ENCODE results near the gene MAP2K6. TPM values are rescaled to one million over a fixed set of nuclear protein-coding genes. Genes with fewer than 3 reads are reported as not detected.

MAP2K6 gene
- polyA plus RNA-seq, 1 experiment, result 1.2 TPM

DNA sequence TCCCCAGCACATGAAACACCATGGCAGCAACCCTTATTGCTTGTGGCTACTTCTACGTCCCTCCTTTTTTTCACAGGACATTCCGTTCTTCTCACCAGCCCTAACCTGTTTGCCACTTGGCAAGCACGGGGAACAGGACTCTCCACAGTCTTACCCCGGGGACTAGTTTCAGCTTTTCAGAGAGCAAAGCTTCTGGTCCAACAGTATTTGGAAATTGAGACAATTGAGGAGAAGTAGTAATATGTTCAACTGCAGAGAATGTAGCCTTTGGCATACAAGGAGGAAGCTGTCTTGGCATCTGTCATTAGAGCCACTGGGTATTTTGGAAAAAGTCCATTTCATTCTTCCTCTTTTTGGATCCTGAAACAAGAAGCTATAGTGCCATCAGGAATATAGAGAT lies 65.7 kb downstream of the MAP2K6 start:
- no peak overlapping the region for H3K4me3 ChIP-seq (ENCODE audit: low read depth, low read length)
- TF ChIP-seq, protein P1, sequence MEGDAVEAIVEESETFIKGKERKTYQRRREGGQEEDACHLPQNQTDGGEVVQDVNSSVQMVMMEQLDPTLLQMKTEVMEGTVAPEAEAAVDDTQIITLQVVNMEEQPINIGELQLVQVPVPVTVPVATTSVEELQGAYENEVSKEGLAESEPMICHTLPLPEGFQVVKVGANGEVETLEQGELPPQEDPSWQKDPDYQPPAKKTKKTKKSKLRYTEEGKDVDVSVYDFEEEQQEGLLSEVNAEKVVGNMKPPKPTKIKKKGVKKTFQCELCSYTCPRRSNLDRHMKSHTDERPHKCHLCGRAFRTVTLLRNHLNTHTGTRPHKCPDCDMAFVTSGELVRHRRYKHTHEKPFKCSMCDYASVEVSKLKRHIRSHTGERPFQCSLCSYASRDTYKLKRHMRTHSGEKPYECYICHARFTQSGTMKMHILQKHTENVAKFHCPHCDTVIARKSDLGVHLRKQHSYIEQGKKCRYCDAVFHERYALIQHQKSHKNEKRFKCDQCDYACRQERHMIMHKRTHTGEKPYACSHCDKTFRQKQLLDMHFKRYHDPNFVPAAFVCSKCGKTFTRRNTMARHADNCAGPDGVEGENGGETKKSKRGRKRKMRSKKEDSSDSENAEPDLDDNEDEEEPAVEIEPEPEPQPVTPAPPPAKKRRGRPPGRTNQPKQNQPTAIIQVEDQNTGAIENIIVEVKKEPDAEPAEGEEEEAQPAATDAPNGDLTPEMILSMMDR (IDR thresholded peaks at IDR 0.05; ENCODE audit: insufficient read depth, low read depth, low read length), result no peak
- ChIA-PET CTCF (no interaction called here), POLR2A (no interaction called here)
- no peaks in the 10 kb centered on the region for H3K27me3 ChIP-seq (ENCODE audit: control insufficient read depth, insufficient read depth, low read length)
- no peak for DNase-seq (ENCODE audit: low read depth)
- H3K36me3 ChIP-seq (ENCODE audit: control insufficient read depth, insufficient read depth, low read length), result no peaks in the 10 kb centered on the region

DNA sequence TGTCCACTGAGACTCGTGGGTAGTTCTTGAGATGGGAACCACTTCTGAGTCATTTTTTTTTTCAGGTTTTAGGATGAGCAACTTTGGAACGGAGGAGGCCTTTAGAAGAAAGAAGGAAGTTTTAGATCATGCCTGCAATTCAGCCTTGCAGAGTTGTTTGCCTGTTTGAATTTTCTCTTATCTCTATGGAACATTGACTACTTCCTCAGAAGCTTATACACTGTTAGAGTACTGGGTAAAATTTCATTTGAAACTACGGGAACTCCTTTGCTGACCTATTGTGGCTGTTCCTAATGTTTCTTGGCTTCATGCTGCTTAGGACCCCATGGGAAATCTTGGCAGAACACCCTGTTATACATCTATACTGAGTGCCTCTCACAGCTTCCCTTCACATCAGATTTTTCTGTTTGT lies 70.8 kb downstream of the MAP2K6 start:
- ChIA-PET CTCF (no interaction called here), POLR2A (interaction anchor here (0.7 kb wide), 1 partner anchor 1176 kb away, joined by 4 read pairs; no protein-coding TSS in a partner anchor)
- no peak for DNase-seq (ENCODE audit: low read depth)
- H3K36me3 ChIP-seq (ENCODE audit: control insufficient read depth, insufficient read depth, low read length), result no peaks in the 10 kb centered on the region
- TF ChIP-seq, protein P1 (IDR thresholded peaks at IDR 0.05; ENCODE audit: insufficient read depth, low read depth, low read length), result no peak
- H3K4me3 ChIP-seq (ENCODE audit: low read depth, low read length), result no peak overlapping the region
- H3K27me3 ChIP-seq (ENCODE audit: control insufficient read depth, insufficient read depth, low read length), result no peaks in the 10 kb centered on the region

DNA sequence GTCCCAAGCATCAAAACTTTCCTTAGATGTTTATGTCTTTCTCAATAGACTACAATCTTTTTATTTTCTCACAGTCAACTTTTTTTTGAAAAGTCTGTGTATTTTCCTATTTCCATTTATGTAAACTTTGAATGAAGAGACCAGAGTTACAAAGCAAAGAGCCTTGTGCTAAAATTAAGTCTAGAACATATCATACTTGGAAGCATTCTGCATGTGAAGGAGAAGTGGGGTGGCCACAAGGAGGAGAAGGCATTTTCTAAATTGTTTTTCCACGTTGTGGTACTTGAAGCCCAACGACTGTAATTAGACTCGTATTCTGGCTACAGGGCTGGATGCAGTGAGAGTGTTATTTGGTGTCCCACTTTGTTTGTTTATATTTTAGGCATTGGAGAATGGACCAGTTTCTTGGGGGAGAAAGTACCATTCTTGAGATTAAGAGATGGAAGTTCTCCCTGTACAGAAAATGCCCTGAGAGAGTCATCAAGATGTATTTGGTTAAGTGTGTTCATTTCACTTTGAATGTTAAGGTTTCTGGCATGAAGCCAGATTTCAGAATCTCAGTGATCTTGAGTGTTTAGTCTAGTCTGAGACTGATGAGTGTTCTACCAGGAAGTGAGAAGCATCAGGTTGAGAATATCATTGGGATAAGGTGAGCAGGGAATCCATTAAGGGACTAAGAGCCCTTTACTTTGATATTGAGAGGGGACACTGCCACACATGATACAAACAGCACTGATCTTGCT lies 71.6 kb downstream of the MAP2K6 start:
- Histone ChIP-seq H3K36me3 (ENCODE audit: control insufficient read depth, insufficient read depth, low read length) (no peaks in the 10 kb centered on the region), H3K4me3 (ENCODE audit: low read depth, low read length) (no peak overlapping the region), H3K27me3 (ENCODE audit: control insufficient read depth, insufficient read depth, low read length) (no peaks in the 10 kb centered on the region)
- POLR2A ChIA-PET, result no interaction called here
- CTCF ChIA-PET, result no interaction called here
- DNase-seq (ENCODE audit: low read depth), result no peak
- TF ChIP-seq, protein P1 (IDR thresholded peaks at IDR 0.05; ENCODE audit: insufficient read depth, low read depth, low read length), result no peak

DNA sequence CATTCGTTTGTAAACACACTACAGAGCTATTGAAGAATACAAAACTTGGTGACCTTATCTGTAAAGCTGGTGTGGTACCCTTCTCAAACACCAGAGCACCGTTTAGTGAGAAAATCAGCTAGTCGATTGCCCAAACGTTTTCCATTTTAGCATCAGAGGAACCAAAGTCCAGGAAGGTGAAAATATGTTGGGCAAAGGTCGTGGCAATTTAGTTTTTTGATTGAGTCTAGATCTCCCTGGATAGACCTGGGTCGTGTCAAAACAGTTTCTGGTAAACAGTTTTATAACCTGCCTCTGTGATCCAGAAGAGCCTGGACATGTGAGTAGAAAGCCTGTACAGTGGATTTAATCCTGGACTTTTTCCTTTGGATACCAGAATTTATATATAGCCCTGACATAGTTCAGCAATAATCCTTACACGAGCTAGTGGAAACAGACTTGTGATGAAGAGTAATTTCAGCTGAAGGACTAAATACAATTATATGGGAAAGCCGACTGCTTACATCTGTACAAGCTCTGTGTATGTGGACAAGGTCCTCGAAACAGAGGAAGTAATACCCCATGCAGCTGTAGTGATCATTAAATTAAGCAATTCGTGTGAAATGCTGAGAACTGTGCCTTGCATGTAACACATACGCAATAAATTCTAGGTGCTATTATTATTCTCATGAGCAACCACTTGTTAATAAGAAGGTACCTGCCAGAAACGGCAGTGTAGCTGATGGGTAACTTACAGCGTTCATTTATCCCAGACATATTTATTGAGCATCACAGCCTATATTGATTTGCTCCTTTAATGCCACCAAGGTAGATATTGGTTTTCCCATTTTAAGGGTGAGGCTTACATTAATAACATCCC lies 72.5 kb downstream of the MAP2K6 start:
- POLR2A ChIA-PET, result no interaction called here

DNA sequence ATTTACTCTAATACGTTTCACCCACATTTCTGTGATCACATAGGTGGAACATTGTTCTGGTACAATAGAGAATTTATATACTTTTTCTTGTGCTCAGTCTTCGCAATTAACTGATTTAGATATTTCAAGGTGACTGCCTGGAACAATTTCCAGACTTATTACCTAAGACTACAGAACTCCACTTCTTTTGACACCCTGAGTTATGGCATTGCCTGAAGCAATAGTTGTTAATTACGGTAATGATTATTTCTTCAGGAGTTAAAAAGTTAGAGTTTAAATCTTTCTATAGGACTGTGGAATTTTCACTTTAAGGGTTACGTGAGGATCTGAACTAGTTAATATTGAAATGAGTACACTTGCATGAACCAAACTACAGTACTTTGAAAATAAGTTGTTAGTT lies 74.8 kb downstream of the MAP2K6 start:
- POLR2A ChIA-PET, result no interaction called here
- Histone ChIP-seq H3K27me3 (ENCODE audit: control insufficient read depth, insufficient read depth, low read length) (no peaks in the 10 kb centered on the region), H3K4me3 (ENCODE audit: low read depth, low read length) (no peak overlapping the region), H3K36me3 (ENCODE audit: control insufficient read depth, insufficient read depth, low read length) (no peaks in the 10 kb centered on the region)
- TF ChIP-seq, protein P1 (IDR thresholded peaks at IDR 0.05; ENCODE audit: insufficient read depth, low read depth, low read length), result no peak
- DNase-seq (ENCODE audit: low read depth), result no peak
- CTCF ChIA-PET, result no interaction called here

More for the DNA sequence above, 72.5 kb downstream of the MAP2K6 start:
- Histone ChIP-seq H3K4me3 (ENCODE audit: low read depth, low read length) (no peak overlapping the region), H3K36me3 (ENCODE audit: control insufficient read depth, insufficient read depth, low read length) (no peaks in the 10 kb centered on the region), H3K27me3 (ENCODE audit: control insufficient read depth, insufficient read depth, low read length) (no peaks in the 10 kb centered on the region)
- CTCF ChIA-PET, result no interaction called here
- TF ChIP-seq, protein P1 (IDR thresholded peaks at IDR 0.05; ENCODE audit: insufficient read depth, low read depth, low read length), result no peak
- no peak for DNase-seq (ENCODE audit: low read depth)
